NB4 (cell line): Measurements from ENCODE around the gene FOXJ1.

Source experiments
- DNase-seq: peaks from one replicate; pipeline ENCODE4 v3.0.0; 2010; ENCODE audit warnings: low read depth
- H3K4me3 ChIP-seq: one replicate; pipeline ENCODE4 v1.5.1; 2011; ENCODE audit warnings: mild to moderate bottlenecking, low read depth, low read length, moderate library complexity
- MAX ChIP-seq: IDR thresholded peaks from 2 replicates; pipeline ENCODE4 v1.6.1; 2011; ENCODE audit warnings: low read depth, low read length
- MYC ChIP-seq: IDR thresholded peaks from 2 replicates; pipeline ENCODE4 v1.6.1; 2011; ENCODE audit warnings: low read depth, low read length
- POLR2A ChIP-seq: IDR thresholded peaks from 2 replicates; pipeline ENCODE4 v1.6.1; 2011; ENCODE audit warnings: mild to moderate bottlenecking; ENCODE audit not compliant: insufficient read length; ENCODE audit errors: extremely low read depth
- TF ChIP-seq, protein P1 (sequence below): IDR thresholded peaks from one replicate; pipeline ENCODE4 v1.5.1; 2012; ENCODE audit warnings: low read depth, low read length

Gene FOXJ1

GRCh38 chr17:76123191-76123499, 17.9 kb downstream of the FOXJ1 start:
- DNase-seq, result no peak
- TF ChIP-seq, protein P1, sequence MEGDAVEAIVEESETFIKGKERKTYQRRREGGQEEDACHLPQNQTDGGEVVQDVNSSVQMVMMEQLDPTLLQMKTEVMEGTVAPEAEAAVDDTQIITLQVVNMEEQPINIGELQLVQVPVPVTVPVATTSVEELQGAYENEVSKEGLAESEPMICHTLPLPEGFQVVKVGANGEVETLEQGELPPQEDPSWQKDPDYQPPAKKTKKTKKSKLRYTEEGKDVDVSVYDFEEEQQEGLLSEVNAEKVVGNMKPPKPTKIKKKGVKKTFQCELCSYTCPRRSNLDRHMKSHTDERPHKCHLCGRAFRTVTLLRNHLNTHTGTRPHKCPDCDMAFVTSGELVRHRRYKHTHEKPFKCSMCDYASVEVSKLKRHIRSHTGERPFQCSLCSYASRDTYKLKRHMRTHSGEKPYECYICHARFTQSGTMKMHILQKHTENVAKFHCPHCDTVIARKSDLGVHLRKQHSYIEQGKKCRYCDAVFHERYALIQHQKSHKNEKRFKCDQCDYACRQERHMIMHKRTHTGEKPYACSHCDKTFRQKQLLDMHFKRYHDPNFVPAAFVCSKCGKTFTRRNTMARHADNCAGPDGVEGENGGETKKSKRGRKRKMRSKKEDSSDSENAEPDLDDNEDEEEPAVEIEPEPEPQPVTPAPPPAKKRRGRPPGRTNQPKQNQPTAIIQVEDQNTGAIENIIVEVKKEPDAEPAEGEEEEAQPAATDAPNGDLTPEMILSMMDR, result no peak
- H3K4me3 ChIP-seq, result no peak overlapping the region

DNA sequence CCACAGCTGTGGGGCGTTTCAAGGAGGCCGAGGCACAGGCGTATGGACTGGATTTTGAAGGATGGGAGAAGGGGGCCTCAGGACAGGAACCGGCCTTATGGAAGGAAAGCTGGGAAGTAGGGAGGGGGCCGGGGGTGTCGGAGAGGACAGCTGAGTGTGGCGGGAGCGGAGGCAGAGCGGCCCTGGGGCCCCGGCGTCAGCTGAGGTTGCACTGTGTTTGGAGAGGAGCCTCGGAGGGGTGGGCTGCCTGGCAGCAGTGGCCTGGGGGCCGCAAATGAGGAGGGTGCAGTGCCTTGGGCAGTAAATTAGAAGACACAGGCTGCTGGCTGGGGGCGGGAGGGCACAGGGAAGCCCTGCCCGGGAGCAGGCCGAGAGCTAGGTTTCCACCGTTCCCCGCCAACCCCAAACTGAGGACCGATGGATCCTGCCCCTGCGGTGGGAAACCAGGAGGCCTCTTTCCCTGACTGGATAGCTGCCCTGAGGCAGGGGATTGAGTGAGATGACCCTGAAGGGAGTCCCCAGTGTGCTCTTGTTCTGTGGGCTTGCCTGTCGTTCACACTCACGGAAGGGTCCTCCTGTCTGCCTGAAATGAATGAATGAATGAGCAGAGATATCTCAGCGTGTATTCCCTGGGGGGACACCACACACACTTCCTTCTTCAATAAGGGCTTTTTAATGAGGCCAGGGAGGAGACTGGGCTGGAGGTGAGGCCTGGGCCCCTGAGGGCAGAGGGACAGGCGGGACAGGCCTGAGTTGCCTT, 18.4 kb downstream of the FOXJ1 start:
- peak; percentile 60 for DNase-seq
- TF ChIP-seq MAX (no peak), MYC (no peak), POLR2A (no peak)
- TF ChIP-seq, protein P1, result no peak
- H3K4me3 ChIP-seq, result no peak overlapping the region

- DNase-seq, result no peak
- H3K4me3 ChIP-seq, result no peak overlapping the region
- no peak for TF ChIP-seq POLR2A
- TF ChIP-seq MYC, result no peak
- TF ChIP-seq, protein P1, result no peak
- no peak for TF ChIP-seq MAX
Observed at GRCh38 chr17:76121932-76122430, 19.1 kb downstream of the FOXJ1 start.

DNA sequence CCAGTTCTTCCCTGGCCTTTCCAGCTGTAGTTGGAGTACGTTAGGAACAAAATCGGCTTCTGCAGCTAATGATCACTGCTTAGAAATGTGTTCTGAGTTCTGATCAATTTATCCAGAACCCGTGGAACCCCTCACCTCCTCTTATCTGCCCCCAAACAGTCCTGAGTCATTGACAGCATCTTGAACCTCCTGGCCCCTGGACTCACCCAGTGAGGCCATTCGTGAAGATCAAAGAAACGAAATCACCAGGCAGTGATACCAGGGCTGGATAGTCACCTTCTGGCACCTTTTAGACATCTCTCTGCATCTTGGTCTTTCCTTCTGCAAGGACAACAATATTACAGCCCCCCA, 20.4 kb downstream of the FOXJ1 start:
- no peak overlapping the region for H3K4me3 ChIP-seq

DNA sequence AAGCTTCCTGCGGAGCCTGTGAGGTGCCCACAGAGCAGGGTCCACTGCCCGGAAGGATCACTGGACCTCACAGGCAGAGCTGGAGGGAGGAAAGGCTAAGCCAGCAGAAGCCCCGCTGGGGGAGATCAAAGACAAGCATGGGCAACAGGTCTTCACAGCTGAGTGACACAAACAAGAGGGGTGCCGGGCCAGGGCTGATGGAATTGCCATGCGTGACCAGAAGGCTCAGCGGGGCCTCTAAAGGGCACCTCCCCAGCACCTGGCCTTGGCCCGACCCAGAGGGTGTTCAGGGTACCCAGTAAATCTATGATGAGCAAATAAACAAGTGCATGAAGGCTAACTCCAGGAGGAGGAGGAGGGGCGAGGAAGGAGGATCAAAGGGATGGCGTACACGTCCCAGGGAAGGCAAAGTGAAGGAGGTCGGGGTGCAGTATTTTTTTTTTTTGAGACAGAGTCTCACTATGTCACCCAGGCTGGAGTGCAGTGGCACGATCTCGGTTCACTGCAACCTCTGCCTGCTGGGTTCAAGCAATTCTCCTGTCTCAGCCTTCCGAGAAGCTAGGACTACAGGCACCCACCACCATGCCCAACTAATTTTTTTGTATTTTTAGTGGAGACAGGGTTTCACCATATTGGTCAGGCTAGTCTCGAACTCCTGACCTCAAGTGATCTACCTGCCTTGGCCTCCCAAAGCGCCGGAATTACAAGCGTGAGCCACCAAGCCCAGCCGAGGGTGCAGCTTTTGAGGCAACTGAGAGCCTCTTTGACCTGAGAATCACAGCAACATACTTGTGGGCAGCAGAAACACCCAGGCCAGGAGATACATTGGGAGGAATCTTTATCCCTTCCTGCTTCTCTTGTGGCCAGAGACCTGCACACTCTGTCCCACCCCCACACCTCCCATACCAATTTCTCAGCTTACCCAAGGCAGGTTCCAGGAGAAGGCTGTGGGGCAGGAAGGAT, 21.4 kb downstream of the FOXJ1 start:
- H3K4me3 ChIP-seq, result no peak overlapping the region
- DNase-seq, result no peak
- TF ChIP-seq MAX, result no peak

More for the DNA sequence above, 20.4 kb downstream of the FOXJ1 start:
- TF ChIP-seq MAX, result no peak
- TF ChIP-seq, protein P1, result no peak
- TF ChIP-seq MYC, result no peak
- TF ChIP-seq POLR2A, result no peak
- DNase-seq, result no peak

DNA sequence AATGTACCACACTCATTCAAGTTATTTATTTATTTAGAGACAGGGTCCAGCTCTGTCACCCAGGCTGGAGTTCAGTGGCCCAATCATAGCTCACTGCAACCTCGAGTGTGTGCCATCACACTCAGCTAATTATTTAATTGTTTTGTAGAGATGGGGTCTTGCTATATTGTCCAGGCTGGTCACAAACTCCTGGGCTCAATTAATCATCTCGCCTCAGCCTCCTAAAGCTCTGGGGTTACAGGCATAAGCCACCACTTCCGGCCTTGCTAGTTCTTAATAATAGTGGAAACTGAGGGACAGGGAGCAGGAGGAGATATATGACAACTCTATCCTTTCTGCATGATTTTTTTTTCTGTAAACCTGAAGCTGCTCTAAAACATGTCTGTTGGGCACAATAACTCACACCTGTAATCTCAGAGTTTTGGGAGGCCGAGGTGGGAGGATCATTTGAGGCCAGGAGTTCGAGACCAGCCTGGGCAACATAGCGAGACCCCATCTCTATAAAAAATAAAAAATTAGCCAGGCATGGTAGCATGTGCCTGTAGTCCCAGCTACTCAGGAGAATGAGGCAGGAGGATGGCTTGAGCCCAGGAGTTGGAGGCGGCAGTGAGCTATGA, 25.8 kb downstream of the FOXJ1 start:
- no peak overlapping the region for H3K4me3 ChIP-seq
- no peak for TF ChIP-seq MAX
- TF ChIP-seq, protein P1, result no peak
- no peak for TF ChIP-seq MYC
- no peak for TF ChIP-seq POLR2A
- no peak for DNase-seq
